ENCODE data around the gene RBM23. TPM values are rescaled to one million over a fixed set of nuclear protein-coding genes. Genes with fewer than 3 reads are reported as not detected.
"Not testable (repeated sequence)": the region's sequence is repeated elsewhere in the genome, so short reads cannot be mapped to it uniquely, and the experiment has no call there.

Gene RBM23
- polyA plus RNA-seq, 2 of the 4 experiments (the other 2 are of a cell fraction) = 65.8 to 68.0 TPM

DNA sequence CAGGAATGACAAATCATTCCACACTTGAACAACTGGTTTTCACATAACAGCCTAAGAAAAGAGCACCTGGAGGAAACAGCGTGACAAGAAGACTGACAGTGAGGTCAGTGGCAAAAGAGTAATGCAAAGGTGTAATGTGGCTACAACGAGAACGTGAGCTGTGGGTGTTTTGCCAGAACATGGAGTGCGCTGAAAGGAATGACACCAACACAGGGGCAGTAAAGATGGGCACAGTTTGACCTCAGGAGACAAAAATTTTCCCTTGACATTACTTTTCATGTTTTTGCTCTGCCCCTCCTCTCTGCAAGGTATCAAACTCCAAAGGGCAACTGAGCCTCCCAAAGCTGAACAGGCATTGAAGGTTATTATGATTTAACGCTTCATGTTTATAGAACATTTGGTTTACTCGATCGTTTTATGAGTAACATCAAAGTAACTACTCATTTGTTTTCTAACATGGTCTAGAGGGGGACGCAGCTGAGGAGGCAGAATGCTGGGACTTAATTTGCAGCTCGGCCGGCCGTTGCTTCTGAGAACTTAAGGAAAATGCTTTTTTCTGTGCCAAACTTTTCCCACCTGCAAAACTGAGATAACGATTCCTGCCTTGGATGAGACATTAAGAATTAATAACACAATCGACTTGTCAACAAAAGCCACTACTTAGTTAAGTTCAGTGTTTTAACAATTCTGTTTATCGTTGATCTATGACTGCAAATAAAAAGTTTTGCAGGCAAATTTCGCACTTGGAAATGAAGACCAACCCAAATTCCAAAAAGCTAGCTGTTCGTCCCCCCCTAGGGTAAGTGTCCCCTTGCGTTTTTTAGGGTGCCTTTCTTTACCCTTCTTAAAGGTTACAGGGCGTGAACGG lies 37.0 kb upstream of the RBM23 start:
- Histone ChIP-seq H3K4me2 (peak overlapping the region; percentile 82), H3K4me3 (peak overlapping the region; percentile 47), H3K4me1 (peaks cover 14% of the 10 kb centered on the region), H3K27ac (peak overlapping the region; percentile 88 to 97), H3K9me3 (no peaks in the 10 kb centered on the region)
- DNase-seq (ENCODE audit: low read depth in 1 of 2, low spot score in 1 of 2) (no peak), ATAC-seq (no peak), FAIRE-seq (no peak)
- 44% methylated on average over 19 of the region's 19 CpGs for WGBS (ENCODE audit: missing lambda C conversion rate)
- CTCF ChIA-PET = interaction anchor here (1.1 to 9.8 kb wide), 11 partner anchors 10 to 113 kb away, joined by 3 to 104 read pairs (median 9); partner anchors contain the start of genes AJUBA and PRMT5
- POLR2A ChIA-PET = interaction anchor here (0.5 to 2.5 kb wide), 14 partner anchors 7 to 139 kb away, joined by 3 to 26 read pairs (median 5); partner anchors contain the start of genes ACIN1, AJUBA, C14orf119 and PRMT5
- no peak for TF ChIP-seq RARB (CRISPR knock-in tag; IDR thresholded peaks at IDR 0.05)
- TF ChIP-seq SREBF2 (IDR thresholded peaks at IDR 0.05) = no peak

DNA sequence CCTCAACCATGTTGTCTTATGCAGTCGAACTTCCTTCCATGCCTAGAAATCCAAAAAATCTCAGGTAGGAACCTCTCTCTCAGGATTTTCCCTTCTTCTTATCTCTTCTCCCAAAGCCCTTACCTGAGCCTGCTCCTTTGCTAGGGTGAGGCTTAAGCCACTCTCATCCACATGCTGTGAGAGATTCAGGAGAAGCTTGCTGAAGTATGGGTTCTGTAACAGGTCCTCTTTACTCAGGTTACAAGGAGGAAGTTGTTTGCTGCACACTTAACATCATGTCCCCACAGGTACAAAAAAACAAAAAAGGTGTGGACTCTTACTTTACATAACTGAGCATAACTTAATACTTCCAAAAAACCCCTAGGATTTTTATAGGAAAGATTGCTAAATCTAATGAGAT lies 33.5 kb upstream of the RBM23 start:
- Histone ChIP-seq H3K9me3 (no peaks in the 10 kb centered on the region), H3K4me1 (peaks cover 11% of the 10 kb centered on the region), H3K27ac (no peak overlapping the region), H3K4me2 (no peak overlapping the region), H3K4me3 (no peak overlapping the region)
- DNase-seq (ENCODE audit: low read depth in 1 of 2, low spot score in 1 of 2) = no peak
- no peak for ATAC-seq
- ChIA-PET POLR2A (no interaction called here), CTCF (interaction anchor here (1.2 to 9.8 kb wide), 6 partner anchors 11 to 105 kb away, joined by 3 to 104 read pairs (median 18); partner anchors contain the start of genes AJUBA, CDH24 and PRMT5)
- WGBS (ENCODE audit: missing lambda C conversion rate) = 96% methylated on average over 1 of the region's 1 CpG
- no peak for FAIRE-seq
- no peak for TF ChIP-seq FOSB (CRISPR knock-in tag; IDR thresholded peaks at IDR 0.05)
- no peak for TF ChIP-seq NPAS2 (CRISPR knock-in tag; IDR thresholded peaks at IDR 0.05; ENCODE audit: borderline replicate concordance)
- TF ChIP-seq MAFK (IDR thresholded peaks at IDR 0.05; ENCODE audit: partially characterized antibody) = no peak
- TF ChIP-seq CBX8 (IDR thresholded peaks at IDR 0.05) = no peak
- no peak for TF ChIP-seq FOSL2 (IDR thresholded peaks at IDR 0.05)
- TF ChIP-seq FOSL2 (CRISPR knock-in tag; IDR thresholded peaks at IDR 0.05) = no peak
- no peak for TF ChIP-seq RNF2 (IDR thresholded peaks at IDR 0.05; ENCODE audit: borderline replicate concordance, low read depth)
- TF ChIP-seq SMC3 (IDR thresholded peaks at IDR 0.05) = no peak
- no peak for TF ChIP-seq RARB (CRISPR knock-in tag; IDR thresholded peaks at IDR 0.05)
- no peak for TF ChIP-seq NR3C1 (IDR thresholded peaks at IDR 0.05)
- no peak for TF ChIP-seq FOXS1 (CRISPR knock-in tag; IDR thresholded peaks at IDR 0.05)
- TF ChIP-seq GATA3 (IDR thresholded peaks at IDR 0.05; ENCODE audit: borderline replicate concordance) = no peak
- TF ChIP-seq, protein P1, sequence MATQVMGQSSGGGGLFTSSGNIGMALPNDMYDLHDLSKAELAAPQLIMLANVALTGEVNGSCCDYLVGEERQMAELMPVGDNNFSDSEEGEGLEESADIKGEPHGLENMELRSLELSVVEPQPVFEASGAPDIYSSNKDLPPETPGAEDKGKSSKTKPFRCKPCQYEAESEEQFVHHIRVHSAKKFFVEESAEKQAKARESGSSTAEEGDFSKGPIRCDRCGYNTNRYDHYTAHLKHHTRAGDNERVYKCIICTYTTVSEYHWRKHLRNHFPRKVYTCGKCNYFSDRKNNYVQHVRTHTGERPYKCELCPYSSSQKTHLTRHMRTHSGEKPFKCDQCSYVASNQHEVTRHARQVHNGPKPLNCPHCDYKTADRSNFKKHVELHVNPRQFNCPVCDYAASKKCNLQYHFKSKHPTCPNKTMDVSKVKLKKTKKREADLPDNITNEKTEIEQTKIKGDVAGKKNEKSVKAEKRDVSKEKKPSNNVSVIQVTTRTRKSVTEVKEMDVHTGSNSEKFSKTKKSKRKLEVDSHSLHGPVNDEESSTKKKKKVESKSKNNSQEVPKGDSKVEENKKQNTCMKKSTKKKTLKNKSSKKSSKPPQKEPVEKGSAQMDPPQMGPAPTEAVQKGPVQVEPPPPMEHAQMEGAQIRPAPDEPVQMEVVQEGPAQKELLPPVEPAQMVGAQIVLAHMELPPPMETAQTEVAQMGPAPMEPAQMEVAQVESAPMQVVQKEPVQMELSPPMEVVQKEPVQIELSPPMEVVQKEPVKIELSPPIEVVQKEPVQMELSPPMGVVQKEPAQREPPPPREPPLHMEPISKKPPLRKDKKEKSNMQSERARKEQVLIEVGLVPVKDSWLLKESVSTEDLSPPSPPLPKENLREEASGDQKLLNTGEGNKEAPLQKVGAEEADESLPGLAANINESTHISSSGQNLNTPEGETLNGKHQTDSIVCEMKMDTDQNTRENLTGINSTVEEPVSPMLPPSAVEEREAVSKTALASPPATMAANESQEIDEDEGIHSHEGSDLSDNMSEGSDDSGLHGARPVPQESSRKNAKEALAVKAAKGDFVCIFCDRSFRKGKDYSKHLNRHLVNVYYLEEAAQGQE (IDR thresholded peaks at IDR 0.05) = no peak
- no peak for TF ChIP-seq ZNF302 (CRISPR knock-in tag; IDR thresholded peaks at IDR 0.05)
- no peak for TF ChIP-seq RCOR1 (IDR thresholded peaks at IDR 0.05; ENCODE audit: low read depth, low read length)

DNA sequence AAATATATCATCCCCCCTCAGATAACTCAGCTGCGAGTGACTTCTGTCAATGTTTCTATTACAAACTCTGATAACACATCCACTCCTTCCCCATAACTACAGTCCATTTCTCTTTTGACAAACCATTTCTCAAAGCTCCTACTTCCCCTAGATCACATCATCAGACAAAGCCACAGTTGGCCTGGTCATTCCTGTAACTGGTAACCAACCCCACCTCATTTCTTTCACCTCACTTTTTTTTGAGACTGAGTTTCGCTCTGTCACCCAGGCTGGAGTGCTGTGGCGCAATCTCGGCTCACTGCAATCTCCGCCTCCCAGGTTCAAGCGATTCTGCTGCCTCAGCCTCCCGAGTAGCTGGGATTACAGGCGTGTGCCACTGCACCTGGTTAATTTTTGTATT lies 32.8 kb upstream of the RBM23 start:
- POLR2A ChIA-PET; H3K27ac ChIP-seq; ATAC-seq; H3K4me1 ChIP-seq; FAIRE-seq; H3K4me3 ChIP-seq; H3K9me3 ChIP-seq; H3K4me2 ChIP-seq; DNase-seq (ENCODE audit: low read depth in 1 of 2, low spot score in 1 of 2): not testable (repeated sequence)
- CTCF ChIA-PET = interaction anchor here (0.8 to 9.8 kb wide), 11 partner anchors 10 to 106 kb away, joined by 3 to 104 read pairs (median 5); partner anchors contain the start of genes AJUBA, CDH24 and PRMT5
- WGBS (ENCODE audit: missing lambda C conversion rate) = 94% methylated on average over 8 of the region's 8 CpGs
